ENCODE measurements around the gene DUSP22. TPM values are rescaled to one million over a fixed set of nuclear protein-coding genes. Genes with fewer than 3 reads are reported as not detected.

Gene DUSP22
- polyA plus RNA-seq, 3 donors = 107 to 120 (median 117) TPM

- Mint-ChIP-seq H3K4me1 (peaks cover 4% of the 10 kb centered on the region), H3K9me3 (peaks cover 0 to 7% (median 0%) of the 10 kb centered on the region in 7 donors), H3K4me3 (no peak overlapping the region), H3K36me3 (peaks cover 0 to 4% of the 10 kb centered on the region in 2 donors), H3K27ac (peak overlapping the region in 1 of 7 donors; percentile 24), H3K27me3 (ENCODE audit: low read depth in 3 of 3) (peaks cover 4 to 10% (median 5%) of the 10 kb centered on the region in 3 donors)
- WGBS (ENCODE audit: insufficient coverage) = 97% methylated on average over 6 of the region's 7 CpGs
- H3K36me3 ChIP-seq (replicated peaks in 1 of 2; ENCODE audit: control insufficient read depth in 1 of 2, insufficient read depth in 2 of 2, low read length in 2 of 2) = no peaks in the 10 kb centered on the region
- no peak overlapping the region for H3K4me3 ChIP-seq (replicated peaks in 1 of 3; ENCODE audit: low read depth in 2 of 3, low read length in 3 of 3)
- no peak for DNase-seq
- H3K27ac ChIP-seq (ENCODE audit: low read depth in 1 of 2, low read length in 2 of 2) = no peak overlapping the region
- no peaks in the 10 kb centered on the region for H3K4me1 ChIP-seq (ENCODE audit: control insufficient read depth in 1 of 2, insufficient read depth in 2 of 2, low read length in 2 of 2)
- no peaks in the 10 kb centered on the region for H4K20me1 ChIP-seq (ENCODE audit: insufficient read depth, low read length)
- H3K27me3 ChIP-seq (ENCODE audit: control insufficient read depth in 2 of 2, insufficient read depth in 2 of 2, low read length in 2 of 2) = peaks cover 0 to 7% of the 10 kb centered on the region in 2 donors
- H3K9me3 ChIP-seq (replicated peaks in 1 of 2; ENCODE audit: control insufficient read depth in 1 of 2, insufficient read depth in 1 of 2, low read length in 2 of 2) = peaks cover 0 to 2% of the 10 kb centered on the region in 2 donors
- intact Hi-C loops (cut with micrococcal nuclease) = no loop called here
- no peak overlapping the region for H3K4me2 ChIP-seq (replicated peaks; ENCODE audit: extremely low read depth, low read length, poor library complexity, severe bottlenecking)
- no peak overlapping the region for H2AFZ ChIP-seq (ENCODE audit: insufficient read depth, low read depth, low read length, poor library complexity, severe bottlenecking)
- no peaks in the 10 kb centered on the region for H3K79me2 ChIP-seq (ENCODE audit: insufficient read depth, low read length)
- no peak for TF ChIP-seq CTCF (IDR thresholded peaks at IDR 0.05)
- no peak overlapping the region for H3K9ac ChIP-seq (ENCODE audit: insufficient read depth, low read length, poor library complexity, severe bottlenecking)
Observed at GRCh38 chr6:281469-282103, 10.7 kb upstream of the DUSP22 start.

GRCh38 chr6:282177-282866, 10.0 kb upstream of the DUSP22 start:
- H2AFZ ChIP-seq (ENCODE audit: insufficient read depth, low read depth, low read length, poor library complexity, severe bottlenecking) = no peak overlapping the region
- Mint-ChIP-seq H3K4me3 (no peak overlapping the region), H3K36me3 (peaks cover 0 to 7% of the 10 kb centered on the region in 2 donors), H3K27me3 (ENCODE audit: low read depth in 3 of 3) (peaks cover 4 to 12% (median 5%) of the 10 kb centered on the region in 3 donors), H3K9me3 (peaks cover 0 to 7% (median 0%) of the 10 kb centered on the region in 7 donors), H3K4me1 (peaks cover 9% of the 10 kb centered on the region), H3K27ac (no peak overlapping the region)
- H3K4me2 ChIP-seq (replicated peaks; ENCODE audit: extremely low read depth, low read length, poor library complexity, severe bottlenecking) = no peak overlapping the region
- no peak overlapping the region for H3K9ac ChIP-seq (ENCODE audit: insufficient read depth, low read length, poor library complexity, severe bottlenecking)
- TF ChIP-seq CTCF (IDR thresholded peaks at IDR 0.05) = no peak
- no peak overlapping the region for H3K27ac ChIP-seq (ENCODE audit: low read depth in 1 of 2, low read length in 2 of 2)
- no peaks in the 10 kb centered on the region for H3K36me3 ChIP-seq (replicated peaks in 1 of 2; ENCODE audit: control insufficient read depth in 1 of 2, insufficient read depth in 2 of 2, low read length in 2 of 2)
- H3K79me2 ChIP-seq (ENCODE audit: insufficient read depth, low read length) = no peaks in the 10 kb centered on the region
- H3K9me3 ChIP-seq (replicated peaks in 1 of 2; ENCODE audit: control insufficient read depth in 1 of 2, insufficient read depth in 1 of 2, low read length in 2 of 2) = peaks cover 0 to 2% of the 10 kb centered on the region in 2 donors
- H4K20me1 ChIP-seq (ENCODE audit: insufficient read depth, low read length) = no peaks in the 10 kb centered on the region
- H3K4me1 ChIP-seq (ENCODE audit: control insufficient read depth in 1 of 2, insufficient read depth in 2 of 2, low read length in 2 of 2) = peaks cover under 1 to 4% of the 10 kb centered on the region in 2 donors
- 95% methylated on average over 17 of the region's 19 CpGs for WGBS (ENCODE audit: insufficient coverage)
- no peak for DNase-seq
- H3K27me3 ChIP-seq (ENCODE audit: control insufficient read depth in 2 of 2, insufficient read depth in 2 of 2, low read length in 2 of 2) = peaks cover 0 to 7% of the 10 kb centered on the region in 2 donors
- intact Hi-C loops (cut with micrococcal nuclease) = no loop called here
- no peak overlapping the region for H3K4me3 ChIP-seq (replicated peaks in 1 of 3; ENCODE audit: low read depth in 2 of 3, low read length in 3 of 3)

Data from CD14-positive monocyte (primary cell).